Ectodermal cell (in vitro differentiated cells): ENCODE measurements around the gene ZNF787.
A peak's percentile ranks its signal among the peaks of the same experiment; 100 is the strongest.

ENCODE experiments used
- H3K27ac ChIP-seq: 2 replicates; pipeline ENCODE4 v1.7.0; 2013; ENCODE audit warnings: mild to moderate bottlenecking, low read depth, low read length; ENCODE audit not compliant: insufficient read depth, poor library complexity, severe bottlenecking
- H3K27me3 ChIP-seq: 2 replicates; pipeline ENCODE4 v1.7.0; 2013; ENCODE audit warnings: mild to moderate bottlenecking, low read length; ENCODE audit not compliant: insufficient read depth, control insufficient read depth, poor library complexity, severe bottlenecking
- H3K36me3 ChIP-seq: one replicate; pipeline ENCODE4 v1.7.0; 2013; ENCODE audit warnings: low read length; ENCODE audit not compliant: control insufficient read depth, insufficient read depth
- H3K4me1 ChIP-seq: one replicate; pipeline ENCODE4 v1.7.0; 2013; ENCODE audit warnings: low read length; ENCODE audit not compliant: control insufficient read depth, insufficient read depth
- H3K4me3 ChIP-seq: 2 replicates; pipeline ENCODE4 v1.7.0; 2013; ENCODE audit warnings: low read depth, low read length, control low read depth; ENCODE audit not compliant: insufficient read depth
- H3K9me3 ChIP-seq: 2 replicates; pipeline ENCODE4 v1.7.0; 2013; ENCODE audit warnings: mild to moderate bottlenecking, low read length, moderate library complexity; ENCODE audit not compliant: control insufficient read depth
- WGBS, 2 experiments: methylation state at CpG; one replicate each; pipeline ENCODE4 v1.1.7; 2013; ENCODE audit warnings: missing lambda C conversion rate in 2 of 2; 5-methylcytosine and 5-hydroxymethylcytosine counted together

Gene ZNF787

DNA sequence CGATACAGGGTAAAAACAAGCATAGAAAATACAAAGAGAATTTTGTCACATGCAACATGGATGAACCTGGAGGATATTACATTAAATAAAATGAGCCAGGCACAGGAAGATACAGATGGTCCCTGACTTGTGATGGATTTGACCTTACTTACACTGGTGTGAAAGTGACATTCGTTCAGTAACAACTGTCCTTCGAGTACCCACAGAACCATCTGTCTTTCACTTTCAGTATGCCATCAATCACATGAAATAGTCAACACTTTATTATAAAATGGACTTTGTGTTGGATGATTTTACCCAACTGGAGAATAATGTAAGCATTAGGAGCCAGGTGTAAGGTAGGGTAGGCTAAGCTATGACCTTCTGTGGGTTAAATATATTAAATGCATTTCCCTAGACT is 51.5 kb downstream of the ZNF787 start:
- WGBS, 2 experiments, result 78 to 96% methylated on average over 3 of the region's 3 CpGs
- Histone ChIP-seq H3K27ac (no peak overlapping the region), H3K4me3 (no peak overlapping the region), H3K9me3 (no peaks in the 10 kb centered on the region), H3K36me3 (no peaks in the 10 kb centered on the region), H3K27me3 (no peaks in the 10 kb centered on the region), H3K4me1 (no peaks in the 10 kb centered on the region)

DNA sequence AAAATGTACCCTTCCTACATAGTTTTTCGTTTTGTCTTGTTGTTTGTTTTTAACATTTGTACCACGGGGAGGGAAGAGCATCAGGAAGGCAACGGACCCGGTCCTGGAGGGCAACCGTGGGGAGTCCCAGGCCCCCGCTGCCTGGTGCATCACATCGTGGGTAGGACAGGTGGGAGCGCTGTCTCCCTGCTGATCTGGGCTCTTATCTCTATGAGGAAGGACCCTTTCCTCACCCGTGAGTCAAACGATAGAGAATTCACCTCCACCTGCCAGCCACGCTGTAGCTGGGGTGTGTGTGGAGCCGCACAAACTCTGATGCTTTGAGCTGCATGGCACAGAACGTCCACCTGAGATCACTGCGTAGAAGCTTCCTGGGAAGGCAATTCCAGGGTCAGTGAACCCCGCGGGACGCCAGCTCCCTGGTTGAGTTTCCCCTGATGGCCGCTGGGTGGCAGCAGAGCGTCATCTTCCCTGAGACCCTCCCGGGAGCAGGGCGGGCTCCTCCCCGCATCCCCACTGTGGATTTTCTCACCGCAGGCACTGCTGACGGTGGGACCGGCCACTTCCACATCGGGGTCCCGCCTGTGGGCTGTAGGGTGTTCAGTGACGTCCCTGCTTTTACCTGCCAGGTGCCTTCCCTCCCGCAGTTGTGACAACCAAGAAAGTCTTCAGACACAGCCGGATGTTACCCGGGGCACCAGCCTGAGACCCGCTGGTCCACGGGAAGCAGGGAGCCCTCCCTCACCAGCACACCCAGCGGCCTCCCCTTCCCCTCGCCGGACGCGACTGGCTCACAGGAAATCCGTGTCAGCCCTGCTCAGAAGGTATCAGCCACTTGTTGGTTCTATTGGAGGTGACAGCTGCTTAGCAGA is 54.7 kb downstream of the ZNF787 start:
- 12 to 13% methylated on average over 39 of the region's 39 CpGs for WGBS, 2 experiments
- Histone ChIP-seq H3K27me3 (no peaks in the 10 kb centered on the region), H3K4me3 (peak overlapping the region; percentile 27), H3K4me1 (no peaks in the 10 kb centered on the region), H3K9me3 (no peaks in the 10 kb centered on the region), H3K36me3 (no peaks in the 10 kb centered on the region), H3K27ac (no peak overlapping the region)

DNA sequence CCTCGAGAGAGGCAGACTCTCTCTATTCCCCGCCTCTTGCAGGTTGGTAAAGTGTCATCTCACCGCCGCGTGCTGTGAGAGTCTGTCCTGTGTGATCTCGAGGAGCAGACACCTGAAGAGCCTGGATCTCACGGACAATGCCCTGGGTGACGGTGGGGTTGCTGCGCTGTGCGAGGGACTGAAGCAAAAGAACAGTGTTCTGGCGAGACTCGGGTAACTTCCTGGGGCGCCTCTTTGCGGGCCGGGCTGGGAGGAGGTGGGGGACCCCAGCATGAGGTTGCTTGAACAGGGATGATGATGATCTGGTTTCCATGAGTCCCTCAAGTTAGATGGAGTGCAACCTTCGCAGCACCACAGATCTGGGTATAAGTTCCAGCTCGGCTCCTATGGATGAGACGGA is 67.5 kb downstream of the ZNF787 start:
- peaks cover 6% of the 10 kb centered on the region for H3K9me3 ChIP-seq
- H3K4me3 ChIP-seq, result no peak overlapping the region
- 91 to 93% methylated on average over 18 of the region's 18 CpGs for WGBS, 2 experiments
- no peak overlapping the region for H3K27ac ChIP-seq
- H3K27me3 ChIP-seq, result no peaks in the 10 kb centered on the region
- H3K36me3 ChIP-seq, result no peaks in the 10 kb centered on the region
- H3K4me1 ChIP-seq, result no peaks in the 10 kb centered on the region
